ENCODE measurements around the gene ZNF556. TPM values are rescaled to one million over a fixed set of nuclear protein-coding genes. Genes with fewer than 3 reads are reported as not detected.
A peak's percentile ranks its signal among the peaks of the same experiment; 100 is the strongest.

The ZNF556 gene
- total RNA-seq, 1 donor from 2014 or later, result not detected

DNA sequence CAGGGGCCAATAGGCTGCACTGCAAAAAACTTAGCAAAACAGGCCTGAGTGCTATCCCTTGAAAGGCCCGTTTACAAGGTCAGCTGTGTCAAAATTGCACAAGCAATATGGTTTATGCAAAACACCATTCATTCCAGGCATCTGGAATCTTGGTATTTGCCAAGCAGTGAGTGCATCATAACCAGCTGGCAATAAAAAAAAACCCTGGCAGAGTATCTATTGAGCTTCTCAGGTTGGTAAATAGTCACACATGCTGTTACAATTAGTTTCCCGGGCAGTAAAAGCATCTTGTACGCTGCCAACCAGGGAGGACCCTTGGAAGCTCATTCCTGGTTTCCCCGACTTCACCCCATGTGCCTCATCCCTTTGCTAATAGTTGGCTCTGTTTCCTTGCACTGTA, 56.4 kb downstream of the ZNF556 start:
- H3K27me3 ChIP-seq, result no peaks in the 10 kb centered on the region
- peak in 1 of 2 donors; percentile 88 for DNase-seq (ENCODE audit: extremely low spot score in 2 of 2)
- H3K9me3 ChIP-seq, result no peaks in the 10 kb centered on the region
- H3K36me3 ChIP-seq, result peaks cover 0 to 15% of the 10 kb centered on the region in 2 donors
- intact Hi-C loops (cut with DNase I), result no loop called here
- H3K27ac ChIP-seq, result peak overlapping the region; percentile 47
- no peak overlapping the region for H3K4me3 ChIP-seq
- TF ChIP-seq POLR2AphosphoS5 (IDR thresholded peaks at IDR 0.05; ENCODE audit: insufficient read depth in 1 of 2, low read depth in 1 of 2) (peak in 1 of 2 donors; percentile 43), POLR2A (IDR thresholded peaks at IDR 0.05) (no peak)
- H3K4me1 ChIP-seq, result peaks cover 19% of the 10 kb centered on the region

DNA sequence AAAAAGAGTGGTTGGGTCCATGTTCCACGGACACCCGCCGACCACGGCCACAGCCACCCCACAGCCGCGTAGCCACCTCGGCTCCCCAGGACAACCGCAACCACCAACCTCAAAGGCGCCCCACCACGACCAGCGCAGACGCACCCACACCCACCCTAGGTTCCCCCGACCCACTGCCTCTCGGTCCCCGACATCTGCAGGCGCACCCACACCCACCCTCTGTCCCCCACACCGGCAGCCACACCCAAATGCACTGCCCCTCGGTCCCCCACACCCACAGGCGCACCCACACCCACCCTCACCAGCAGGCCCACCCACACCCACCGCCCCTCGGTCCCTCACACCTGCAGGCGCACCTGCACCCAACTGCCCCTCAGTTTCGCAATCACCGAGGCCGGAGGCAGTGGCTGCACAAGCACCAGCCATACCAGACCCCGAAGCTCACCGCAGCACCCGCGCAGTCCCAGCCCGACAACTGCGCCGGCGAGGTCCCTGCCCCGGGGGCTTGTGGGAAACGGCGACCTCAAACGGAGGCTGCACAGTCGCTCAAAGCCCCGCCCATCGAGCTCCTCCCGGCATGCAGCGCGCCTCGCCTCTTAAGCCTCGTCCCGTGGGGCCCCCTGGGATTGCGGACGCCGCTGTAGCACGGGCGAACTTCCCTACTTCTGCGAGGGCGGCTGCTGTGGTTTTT, 59.4 kb downstream of the ZNF556 start:
- intact Hi-C loops (cut with DNase I), result no loop called here
- Histone ChIP-seq H3K36me3 (no peaks in the 10 kb centered on the region), H3K4me3 (no peak overlapping the region), H3K27ac (no peak overlapping the region), H3K4me1 (peaks cover 19% of the 10 kb centered on the region), H3K27me3 (no peaks in the 10 kb centered on the region), H3K9me3 (no peaks in the 10 kb centered on the region)
- TF ChIP-seq POLR2AphosphoS5 (IDR thresholded peaks at IDR 0.05; ENCODE audit: insufficient read depth in 1 of 2, low read depth in 1 of 2), result no peak
- no peak for TF ChIP-seq POLR2A (IDR thresholded peaks at IDR 0.05)
- TF ChIP-seq, protein P1, sequence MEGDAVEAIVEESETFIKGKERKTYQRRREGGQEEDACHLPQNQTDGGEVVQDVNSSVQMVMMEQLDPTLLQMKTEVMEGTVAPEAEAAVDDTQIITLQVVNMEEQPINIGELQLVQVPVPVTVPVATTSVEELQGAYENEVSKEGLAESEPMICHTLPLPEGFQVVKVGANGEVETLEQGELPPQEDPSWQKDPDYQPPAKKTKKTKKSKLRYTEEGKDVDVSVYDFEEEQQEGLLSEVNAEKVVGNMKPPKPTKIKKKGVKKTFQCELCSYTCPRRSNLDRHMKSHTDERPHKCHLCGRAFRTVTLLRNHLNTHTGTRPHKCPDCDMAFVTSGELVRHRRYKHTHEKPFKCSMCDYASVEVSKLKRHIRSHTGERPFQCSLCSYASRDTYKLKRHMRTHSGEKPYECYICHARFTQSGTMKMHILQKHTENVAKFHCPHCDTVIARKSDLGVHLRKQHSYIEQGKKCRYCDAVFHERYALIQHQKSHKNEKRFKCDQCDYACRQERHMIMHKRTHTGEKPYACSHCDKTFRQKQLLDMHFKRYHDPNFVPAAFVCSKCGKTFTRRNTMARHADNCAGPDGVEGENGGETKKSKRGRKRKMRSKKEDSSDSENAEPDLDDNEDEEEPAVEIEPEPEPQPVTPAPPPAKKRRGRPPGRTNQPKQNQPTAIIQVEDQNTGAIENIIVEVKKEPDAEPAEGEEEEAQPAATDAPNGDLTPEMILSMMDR (IDR thresholded peaks at IDR 0.05), result no peak
- DNase-seq (ENCODE audit: extremely low spot score in 2 of 2), result peak in 1 of 2 donors; percentile 54

DNA sequence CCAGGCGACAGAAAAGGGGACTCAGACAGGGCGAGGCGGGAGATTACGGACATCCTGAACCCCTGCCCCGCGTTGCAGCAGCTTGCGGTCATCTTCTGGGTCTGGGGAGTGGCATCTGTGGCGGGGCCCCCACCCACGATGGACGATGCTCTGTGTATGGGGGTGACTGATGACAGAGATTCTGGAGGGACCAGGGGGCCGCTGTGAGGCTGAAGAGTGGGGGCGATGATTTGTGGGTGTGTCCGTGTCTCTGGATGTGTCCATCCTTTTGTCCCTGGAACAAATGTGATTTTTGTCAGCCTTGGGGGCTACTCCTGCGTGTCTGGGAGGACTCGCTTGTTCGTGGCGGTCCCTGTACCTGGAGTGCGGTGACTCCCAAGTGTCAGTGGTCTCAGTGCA, 59.9 kb downstream of the ZNF556 start:
- TF ChIP-seq, protein P1 (IDR thresholded peaks at IDR 0.05), result no peak
- TF ChIP-seq POLR2A (IDR thresholded peaks at IDR 0.05) (no peak), POLR2AphosphoS5 (IDR thresholded peaks at IDR 0.05; ENCODE audit: insufficient read depth in 1 of 2, low read depth in 1 of 2) (no peak)
- intact Hi-C loops (cut with DNase I), result no loop called here
- peak in 1 of 2 donors; percentile 40 for DNase-seq (ENCODE audit: extremely low spot score in 2 of 2)

More for the DNA sequence above, 59.9 kb downstream of the ZNF556 start:
- Histone ChIP-seq H3K4me1 (peaks cover 19% of the 10 kb centered on the region), H3K27ac (no peak overlapping the region), H3K4me3 (no peak overlapping the region), H3K27me3 (no peaks in the 10 kb centered on the region), H3K36me3 (no peaks in the 10 kb centered on the region), H3K9me3 (no peaks in the 10 kb centered on the region)

Other genes starting within 250 kb of the ZNF556 start
- gene GNG7, start 164.6 kb upstream of the ZNF556 start, total RNA-seq, result 2.0 TPM
- 2.0 TPM for gene DIRAS1, start 146.0 kb upstream of the ZNF556 start, total RNA-seq
- gene SLC39A3, start 127.3 kb upstream of the ZNF556 start, total RNA-seq, result 27.7 TPM
- 58.4 TPM for gene SGTA, start 84.1 kb upstream of the ZNF556 start, total RNA-seq
- 28.5 TPM for gene THOP1, start 81.8 kb upstream of the ZNF556 start, total RNA-seq
- gene ZNF554, start 47.5 kb upstream of the ZNF556 start, total RNA-seq, result 6.9 TPM
- 3.7 TPM for gene ZNF555, start 25.9 kb upstream of the ZNF556 start, total RNA-seq
- gene ZNF57, start 33.6 kb downstream of the ZNF556 start, total RNA-seq, result 7.4 TPM
- 6.4 TPM for gene ZNF77, start 77.6 kb downstream of the ZNF556 start, total RNA-seq
- 10.6 TPM for gene TLE6, start 110.2 kb downstream of the ZNF556 start, total RNA-seq
- gene TLE2, start 161.9 kb downstream of the ZNF556 start, total RNA-seq, result 28.2 TPM
- gene TLE5, start 195.2 kb downstream of the ZNF556 start, total RNA-seq, result 451 TPM
- gene GNA11, start 227.0 kb downstream of the ZNF556 start, total RNA-seq, result 33.6 TPM

Measured in vagina (tissue), 2 donors.